Tibial artery (tissue), 4 donors: Measurements from ENCODE around the gene GNG4.
"Not testable (repeated sequence)": the region's sequence is repeated elsewhere in the genome, so short reads cannot be mapped to it uniquely, and the experiment has no call there.

Experiments
- DNase-seq, 2 donors: peaks; one replicate each; pipeline ENCODE4 v3.0.0-alpha.2; 2019
- H3K27ac ChIP-seq, 2 donors: fragments of 200-600 bp; sonication (generic) in 1 of 2; 1 replicate in 1 of 2; 2 replicates in 1 of 2; pipeline ENCODE4 v1.5.1; 2018 to 2019; ENCODE audit warnings: mild to moderate bottlenecking in 1 of 2
- H3K27me3 ChIP-seq, 2 donors: fragments of 200-600 bp; sonication (generic) in 1 of 2; one replicate each; pipeline versions ENCODE4 v1.5.1 to v1.6.0; 2016 to 2019
- H3K36me3 ChIP-seq, 3 donors: fragments of 200-600 bp; sonication (generic) in 2 of 3; one replicate each; pipeline ENCODE4 v1.5.1; 2016 to 2019; ENCODE audit warnings: mild to moderate bottlenecking in 2 of 3
- H3K4me1 ChIP-seq, 4 donors: fragments of 200-600 bp; sonication (generic) in 2 of 4; 1 replicate in 3 of 4; 2 replicates in 1 of 4; pipeline ENCODE4 v1.5.1; 2016 to 2019
- H3K4me3 ChIP-seq, 2 donors: fragments of 200-600 bp; sonication (generic) in 1 of 2; 1 replicate in 1 of 2; 2 replicates in 1 of 2; pipeline ENCODE4 v1.5.1; 2018 to 2019; ENCODE audit warnings: mild to moderate bottlenecking in 2 of 2
- H3K9me3 ChIP-seq, 3 donors: fragments of 200-600 bp; sonication (generic) in 1 of 3; one replicate each; pipeline ENCODE4 v1.5.1; 2016 to 2019
- intact Hi-C: fragments of 100-400 bp; cut with DNase I; formaldehyde crosslinking; loops from one replicate; pipeline ENCODE4 v1.15.0; 2023; ENCODE audit warnings: low total_unique reads
- TF ChIP-seq, protein P1 (sequence below), 2 experiments: fragments of 200-600 bp in 1 of 2; fragments of 450-650 bp in 1 of 2; IDR thresholded peaks; one replicate each; pipeline ENCODE4 v1.5.1; 2017 to 2019; ENCODE audit warnings: antibody characterized with exemption in 2 of 2, mild to moderate bottlenecking in 1 of 2, moderate library complexity in 1 of 2

The GNG4 gene

DNA sequence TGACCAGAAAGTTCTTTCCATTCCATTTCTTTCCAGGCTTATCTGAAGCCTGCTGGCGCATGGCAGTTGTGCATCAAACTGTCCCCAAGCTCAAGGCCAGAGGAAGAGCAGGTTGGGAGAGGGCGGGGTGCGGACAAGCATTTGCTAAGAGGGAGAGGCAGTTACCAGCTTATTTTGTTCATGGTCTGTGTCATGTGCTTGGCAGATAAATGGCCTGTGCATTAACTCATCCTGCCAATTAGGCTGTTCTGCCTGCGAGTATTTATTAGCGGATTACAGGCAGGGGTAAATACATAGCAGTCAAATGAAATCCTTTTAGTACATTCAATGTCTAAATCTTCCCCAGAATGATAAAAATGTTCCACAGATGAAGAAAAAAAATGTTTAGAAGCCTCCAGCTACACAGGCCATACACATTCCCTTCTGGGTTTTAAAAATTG, 96.5 kb downstream of the GNG4 start:
- intact Hi-C loops: no loop called here
- Histone ChIP-seq H3K27me3 (no peaks in the 10 kb centered on the region), H3K4me1 (no peaks in the 10 kb centered on the region), H3K4me3 (no peak overlapping the region), H3K36me3 (no peaks in the 10 kb centered on the region), H3K9me3 (no peaks in the 10 kb centered on the region), H3K27ac (no peak overlapping the region)
- TF ChIP-seq, protein P1, sequence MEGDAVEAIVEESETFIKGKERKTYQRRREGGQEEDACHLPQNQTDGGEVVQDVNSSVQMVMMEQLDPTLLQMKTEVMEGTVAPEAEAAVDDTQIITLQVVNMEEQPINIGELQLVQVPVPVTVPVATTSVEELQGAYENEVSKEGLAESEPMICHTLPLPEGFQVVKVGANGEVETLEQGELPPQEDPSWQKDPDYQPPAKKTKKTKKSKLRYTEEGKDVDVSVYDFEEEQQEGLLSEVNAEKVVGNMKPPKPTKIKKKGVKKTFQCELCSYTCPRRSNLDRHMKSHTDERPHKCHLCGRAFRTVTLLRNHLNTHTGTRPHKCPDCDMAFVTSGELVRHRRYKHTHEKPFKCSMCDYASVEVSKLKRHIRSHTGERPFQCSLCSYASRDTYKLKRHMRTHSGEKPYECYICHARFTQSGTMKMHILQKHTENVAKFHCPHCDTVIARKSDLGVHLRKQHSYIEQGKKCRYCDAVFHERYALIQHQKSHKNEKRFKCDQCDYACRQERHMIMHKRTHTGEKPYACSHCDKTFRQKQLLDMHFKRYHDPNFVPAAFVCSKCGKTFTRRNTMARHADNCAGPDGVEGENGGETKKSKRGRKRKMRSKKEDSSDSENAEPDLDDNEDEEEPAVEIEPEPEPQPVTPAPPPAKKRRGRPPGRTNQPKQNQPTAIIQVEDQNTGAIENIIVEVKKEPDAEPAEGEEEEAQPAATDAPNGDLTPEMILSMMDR (IDR thresholded peaks at IDR 0.05): no peak
- no peak for DNase-seq

DNA sequence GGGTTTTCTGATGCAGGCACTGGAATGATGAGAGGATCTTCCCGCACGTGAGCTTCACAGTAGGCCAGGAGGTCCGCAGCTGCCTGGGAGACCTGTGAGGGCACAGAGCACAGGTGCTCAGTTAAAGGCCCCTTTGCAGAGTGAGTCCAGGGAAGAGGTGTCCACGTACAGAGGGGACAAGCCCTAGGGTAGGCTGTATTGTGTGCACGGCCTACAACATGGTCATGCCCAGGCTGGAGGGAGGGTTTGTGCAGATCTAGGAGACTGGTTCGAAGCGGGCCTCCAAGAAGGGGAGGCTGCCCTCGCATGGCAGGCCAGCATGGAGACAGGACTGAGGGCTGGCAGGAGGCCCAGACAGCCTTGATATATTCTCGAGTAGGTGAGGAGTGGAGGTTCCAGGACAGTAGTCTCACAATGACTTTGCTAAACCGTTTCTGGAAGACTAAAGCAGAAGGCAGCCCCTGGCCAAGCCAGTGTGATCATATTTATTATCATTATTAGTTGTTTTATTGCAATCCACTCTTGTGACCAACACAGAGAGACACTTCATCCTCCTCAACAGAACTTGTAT, 97.4 kb downstream of the GNG4 start:
- intact Hi-C loops: no loop called here
- Histone ChIP-seq H3K4me3 (no peak overlapping the region), H3K27me3 (no peaks in the 10 kb centered on the region), H3K9me3 (no peaks in the 10 kb centered on the region), H3K27ac (no peak overlapping the region), H3K36me3 (no peaks in the 10 kb centered on the region), H3K4me1 (no peaks in the 10 kb centered on the region)
- no peak for DNase-seq
- TF ChIP-seq, protein P1 (IDR thresholded peaks at IDR 0.05): no peak

DNA sequence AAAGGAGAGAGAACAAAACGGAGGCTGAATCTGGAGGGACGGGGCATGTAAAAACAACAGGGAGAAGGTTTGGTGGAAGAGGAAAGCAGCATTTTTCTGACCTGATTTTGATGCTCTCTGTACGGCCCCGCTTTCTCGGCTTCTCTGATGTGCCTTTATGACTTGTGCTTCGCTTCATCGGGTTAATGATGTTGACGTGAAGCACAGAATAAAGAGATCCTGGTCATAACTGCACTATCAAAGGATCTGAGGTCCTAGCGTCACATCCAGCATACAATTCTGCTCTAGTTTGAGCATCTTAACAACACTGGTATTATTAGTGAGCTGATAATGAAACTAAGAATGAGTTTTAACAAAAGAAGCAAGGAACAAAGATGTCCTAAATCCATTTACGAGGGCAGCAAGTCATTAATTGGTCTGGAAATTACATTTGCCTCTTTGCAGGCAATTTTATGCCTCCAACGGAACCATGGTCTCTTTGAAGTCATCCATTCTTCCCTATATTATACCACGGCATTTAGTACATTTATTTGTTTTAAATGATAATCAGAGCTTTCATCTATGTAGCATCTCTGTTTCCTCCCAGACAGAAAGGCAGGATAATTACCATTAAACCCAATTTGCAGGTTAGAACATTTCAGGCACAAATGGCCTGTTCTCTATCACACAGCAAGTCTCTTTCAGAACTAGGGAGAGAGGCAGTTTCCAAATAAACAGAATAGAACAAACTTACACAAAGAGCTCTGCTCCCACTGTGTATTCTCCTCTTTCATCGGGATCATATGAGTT, 100.0 kb downstream of the GNG4 start:
- DNase-seq: no peak
- Histone ChIP-seq H3K27ac (no peak overlapping the region), H3K9me3 (no peaks in the 10 kb centered on the region), H3K36me3 (no peaks in the 10 kb centered on the region), H3K27me3 (peaks cover 0 to 5% of the 10 kb centered on the region in 2 donors), H3K4me3 (no peak overlapping the region), H3K4me1 (no peaks in the 10 kb centered on the region)
- intact Hi-C loops: no loop called here
- TF ChIP-seq, protein P1 (IDR thresholded peaks at IDR 0.05): no peak

DNA sequence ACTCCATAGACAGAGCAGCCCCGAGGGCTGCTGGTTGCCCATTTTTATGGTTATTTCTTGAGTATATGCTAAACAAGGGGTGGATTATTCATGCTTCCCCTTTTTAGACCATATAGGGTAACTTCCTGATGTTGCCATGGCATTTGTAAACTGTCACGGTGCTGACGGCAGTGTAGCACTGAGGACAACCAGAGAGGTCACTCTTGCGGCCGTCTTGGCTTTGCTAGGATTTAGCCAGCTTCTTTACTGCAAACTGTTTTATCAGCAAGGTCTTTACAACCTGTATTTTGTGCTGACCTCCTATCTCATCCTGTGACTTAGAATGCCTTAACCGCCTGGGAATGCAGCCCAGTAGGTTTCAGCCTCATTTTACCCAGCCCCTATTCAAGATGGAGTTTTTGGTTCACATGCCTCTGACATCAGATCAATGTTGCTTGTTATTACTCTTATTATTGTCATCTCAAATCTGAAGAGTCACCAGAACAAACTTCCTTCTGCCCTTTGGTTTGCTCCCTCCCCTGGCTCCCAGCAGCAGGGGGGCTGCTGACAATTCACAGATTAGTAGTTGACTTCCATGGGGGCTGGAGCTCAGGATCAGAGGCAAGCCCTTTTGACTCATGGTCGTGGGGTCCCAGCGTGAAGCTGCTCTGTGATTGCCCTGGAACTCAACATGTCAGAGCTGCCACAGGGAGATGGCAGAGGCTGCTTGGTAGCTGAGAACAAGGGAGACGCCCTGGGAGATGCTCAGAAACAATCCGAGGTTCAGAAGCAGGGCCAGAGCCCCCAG, 103.0 kb downstream of the GNG4 start:
- H3K4me3 ChIP-seq, H3K27me3 ChIP-seq, H3K36me3 ChIP-seq, intact Hi-C loops, DNase-seq, H3K9me3 ChIP-seq, H3K4me1 ChIP-seq, H3K27ac ChIP-seq: not testable (repeated sequence)

DNA sequence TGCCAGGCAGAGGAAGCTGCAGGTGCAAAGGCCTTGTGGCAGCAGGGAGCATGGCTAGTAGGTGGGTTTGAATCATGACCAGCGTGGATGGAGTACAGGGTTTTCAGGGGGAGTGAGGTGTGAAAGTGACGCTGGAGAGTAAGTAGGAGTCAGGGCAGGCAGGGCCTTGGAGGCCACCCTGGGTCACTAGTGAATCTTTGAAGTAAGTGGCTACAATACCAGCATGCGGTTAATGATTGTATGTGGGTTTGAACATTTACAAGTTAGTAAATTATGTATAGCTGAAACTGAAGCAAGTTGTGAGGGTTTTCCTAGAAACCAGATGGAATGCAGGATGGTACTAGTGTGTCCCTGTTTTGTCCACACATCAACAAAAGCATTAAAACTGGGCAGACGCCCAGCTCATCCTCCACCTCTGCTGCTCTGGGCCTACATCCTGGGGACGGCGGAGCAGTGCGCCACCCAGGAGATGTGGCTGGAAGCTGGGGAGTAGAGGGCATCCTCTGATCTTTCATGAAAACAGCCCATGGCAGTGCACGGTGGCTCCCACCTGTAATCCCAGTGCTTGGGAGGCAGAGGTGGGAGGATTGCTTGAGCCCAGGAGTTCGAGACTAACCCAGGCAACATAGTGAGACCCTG, 104.2 kb downstream of the GNG4 start:
- no peak overlapping the region for H3K27ac ChIP-seq
- no peak for DNase-seq
- H3K4me1 ChIP-seq: no peaks in the 10 kb centered on the region
- peaks cover 0 to 5% of the 10 kb centered on the region in 2 donors for H3K27me3 ChIP-seq
- intact Hi-C loops: no loop called here
- H3K36me3 ChIP-seq: no peaks in the 10 kb centered on the region
- no peak overlapping the region for H3K4me3 ChIP-seq
- TF ChIP-seq, protein P1 (IDR thresholded peaks at IDR 0.05): no peak
- H3K9me3 ChIP-seq: no peaks in the 10 kb centered on the region

DNA sequence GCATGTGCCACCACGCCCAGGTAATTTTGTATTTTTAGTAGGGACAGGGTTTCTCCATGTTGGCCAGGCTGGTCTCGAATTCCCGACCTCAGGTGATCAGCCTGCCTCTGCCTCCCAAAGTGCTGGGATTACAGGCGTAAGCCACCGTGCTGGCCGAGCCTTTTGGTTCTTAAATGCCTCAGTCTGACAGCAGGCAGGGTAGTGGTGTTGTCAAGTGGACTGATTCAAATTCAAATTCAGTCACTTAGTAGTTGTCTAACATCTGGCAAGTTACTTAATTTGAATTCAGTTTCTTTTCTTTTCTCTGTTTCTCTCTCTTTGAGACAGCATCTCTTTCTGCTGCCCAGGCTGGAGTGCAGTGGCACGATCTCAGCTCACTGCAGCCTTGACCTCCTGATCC, 106.7 kb downstream of the GNG4 start:
- DNase-seq, H3K36me3 ChIP-seq, H3K27me3 ChIP-seq, H3K27ac ChIP-seq, H3K9me3 ChIP-seq, H3K4me1 ChIP-seq, intact Hi-C loops, H3K4me3 ChIP-seq: not testable (repeated sequence)
